ENCODE measurements around the gene CRLF3. TPM values are rescaled to one million over a fixed set of nuclear protein-coding genes. Genes with fewer than 3 reads are reported as not detected.
"Not testable (repeated sequence)": the region's sequence is repeated elsewhere in the genome, so short reads cannot be mapped to it uniquely, and the experiment has no call there.

CRLF3 gene
- total RNA-seq, 2 experiments from 2014 or later = 61.4 to 65.6 TPM

GRCh38 chr17:30788918-30789317 lies 35.6 kb downstream of the CRLF3 start:
- H3K4me1 Mint-ChIP-seq (ENCODE audit: low read depth) = peaks cover 8% of the 10 kb centered on the region
- peaks cover 68% of the 10 kb centered on the region for H3K36me3 Mint-ChIP-seq (ENCODE audit: low read depth)
- ChIA-PET POLR2A (interaction anchor here (0.8 kb wide), 1 partner anchor 16 kb away, joined by 3 read pairs; no protein-coding TSS in a partner anchor), CTCF (interaction anchor here (1.1 to 6.3 kb wide), 2 partner anchors 8 to 36 kb away, joined by 4 to 33 read pairs; partner anchors contain the start of gene CRLF3)
- no peaks in the 10 kb centered on the region for H3K9me3 Mint-ChIP-seq (ENCODE audit: insufficient read depth)
- no peak overlapping the region for H3K4me3 Mint-ChIP-seq
- DNase-seq (peak; percentile 16), ATAC-seq (no peak)
- H3K27ac Mint-ChIP-seq = no peak overlapping the region
- no peaks in the 10 kb centered on the region for H3K27me3 Mint-ChIP-seq (ENCODE audit: low read depth)

- Mint-ChIP-seq H3K4me3 (no peak overlapping the region), H3K36me3 (ENCODE audit: low read depth) (peaks cover 57% of the 10 kb centered on the region), H3K27me3 (ENCODE audit: low read depth) (no peaks in the 10 kb centered on the region), H3K9me3 (ENCODE audit: insufficient read depth) (no peaks in the 10 kb centered on the region), H3K4me1 (ENCODE audit: low read depth) (peaks cover 17% of the 10 kb centered on the region), H3K27ac (peak overlapping the region; percentile 30)
- POLR2A ChIA-PET = no interaction called here
- CTCF ChIA-PET = no interaction called here
- no peak for ATAC-seq
- no peak for DNase-seq
Observed at GRCh38 chr17:30782206-30782605, 42.3 kb downstream of the CRLF3 start.

GRCh38 chr17:30780343-30780742 lies 44.1 kb downstream of the CRLF3 start:
- CTCF ChIA-PET = interaction anchor here (0.9 to 3.7 kb wide), 4 partner anchors 10 to 45 kb away, joined by 3 to 26 read pairs (median 4); partner anchors contain the start of gene CRLF3
- H3K4me3 Mint-ChIP-seq = peak overlapping the region; percentile 53
- DNase-seq = peak; percentile 50
- peaks cover 17% of the 10 kb centered on the region for H3K4me1 Mint-ChIP-seq (ENCODE audit: low read depth)
- peak; percentile 75 for ATAC-seq
- H3K36me3 Mint-ChIP-seq (ENCODE audit: low read depth) = peaks cover 54% of the 10 kb centered on the region
- POLR2A ChIA-PET = interaction anchor here (0.7 to 1.4 kb wide), 5 partner anchors 13 to 44 kb away, joined by 3 to 5 read pairs (median 4); partner anchors contain the start of gene CRLF3
- no peaks in the 10 kb centered on the region for H3K9me3 Mint-ChIP-seq (ENCODE audit: insufficient read depth)
- no peaks in the 10 kb centered on the region for H3K27me3 Mint-ChIP-seq (ENCODE audit: low read depth)
- H3K27ac Mint-ChIP-seq = peak overlapping the region; percentile 85

- DNase-seq; H3K27ac Mint-ChIP-seq; H3K27me3 Mint-ChIP-seq (ENCODE audit: low read depth); POLR2A ChIA-PET; H3K9me3 Mint-ChIP-seq (ENCODE audit: insufficient read depth); H3K4me3 Mint-ChIP-seq; ATAC-seq; CTCF ChIA-PET; H3K4me1 Mint-ChIP-seq (ENCODE audit: low read depth): not testable (repeated sequence)
- H3K36me3 Mint-ChIP-seq (ENCODE audit: low read depth) = peaks cover 31% of the 10 kb centered on the region
Observed at GRCh38 chr17:30768771-30769170, 55.7 kb downstream of the CRLF3 start.

- DNase-seq; ATAC-seq; H3K27me3 Mint-ChIP-seq (ENCODE audit: low read depth); H3K4me1 Mint-ChIP-seq (ENCODE audit: low read depth); H3K27ac Mint-ChIP-seq; POLR2A ChIA-PET; H3K4me3 Mint-ChIP-seq; H3K9me3 Mint-ChIP-seq (ENCODE audit: insufficient read depth): not testable (repeated sequence)
- CTCF ChIA-PET = interaction anchor here (1.0 kb wide), 1 partner anchor 70 kb away, joined by 3 read pairs; no protein-coding TSS in a partner anchor
- H3K36me3 Mint-ChIP-seq (ENCODE audit: low read depth) = peaks cover 32% of the 10 kb centered on the region
Observed at GRCh38 chr17:30767641-30768404, 56.7 kb downstream of the CRLF3 start.

GRCh38 chr17:30761060-30761459 lies 63.4 kb downstream of the CRLF3 start:
- Mint-ChIP-seq H3K4me1 (ENCODE audit: low read depth) (no peaks in the 10 kb centered on the region), H3K9me3 (ENCODE audit: insufficient read depth) (no peaks in the 10 kb centered on the region), H3K4me3 (no peak overlapping the region), H3K27me3 (ENCODE audit: low read depth) (no peaks in the 10 kb centered on the region), H3K27ac (peak overlapping the region; percentile 66), H3K36me3 (ENCODE audit: low read depth) (peaks cover 43% of the 10 kb centered on the region)
- ChIA-PET CTCF (no interaction called here), POLR2A (no interaction called here)
- DNase-seq (no peak), ATAC-seq (no peak)

GRCh38 chr17:30753291-30753690 lies 71.2 kb downstream of the CRLF3 start:
- ATAC-seq; H3K27ac Mint-ChIP-seq; H3K27me3 Mint-ChIP-seq (ENCODE audit: low read depth): not testable (repeated sequence)

GRCh38 chr17:30750982-30751381 lies 73.5 kb downstream of the CRLF3 start:
- H3K27ac Mint-ChIP-seq; DNase-seq; CTCF ChIA-PET; H3K9me3 Mint-ChIP-seq (ENCODE audit: insufficient read depth); H3K27me3 Mint-ChIP-seq (ENCODE audit: low read depth); POLR2A ChIA-PET; H3K4me3 Mint-ChIP-seq; ATAC-seq; H3K4me1 Mint-ChIP-seq (ENCODE audit: low read depth): not testable (repeated sequence)
- H3K36me3 Mint-ChIP-seq (ENCODE audit: low read depth) = peaks cover 39% of the 10 kb centered on the region

More at GRCh38 chr17:30753291-30753690, 71.2 kb downstream of the CRLF3 start:
- H3K36me3 Mint-ChIP-seq (ENCODE audit: low read depth) = peaks cover 36% of the 10 kb centered on the region
- CTCF ChIA-PET; H3K4me3 Mint-ChIP-seq; H3K9me3 Mint-ChIP-seq (ENCODE audit: insufficient read depth); H3K4me1 Mint-ChIP-seq (ENCODE audit: low read depth); DNase-seq: not testable (repeated sequence)
- POLR2A ChIA-PET = interaction anchor here (1.6 kb wide), 1 partner anchor 27 kb away, joined by 4 read pairs; no protein-coding TSS in a partner anchor

GRCh38 chr17:30747621-30748020 lies 76.9 kb downstream of the CRLF3 start:
- CTCF ChIA-PET; H3K4me1 Mint-ChIP-seq (ENCODE audit: low read depth); ATAC-seq; H3K27ac Mint-ChIP-seq; H3K27me3 Mint-ChIP-seq (ENCODE audit: low read depth); DNase-seq; POLR2A ChIA-PET; H3K4me3 Mint-ChIP-seq; H3K9me3 Mint-ChIP-seq (ENCODE audit: insufficient read depth): not testable (repeated sequence)
- H3K36me3 Mint-ChIP-seq (ENCODE audit: low read depth) = peaks cover 40% of the 10 kb centered on the region

GRCh38 chr17:30742669-30743068 lies 81.8 kb downstream of the CRLF3 start:
- peaks cover 14% of the 10 kb centered on the region for H3K4me1 Mint-ChIP-seq (ENCODE audit: low read depth)
- peaks cover 49% of the 10 kb centered on the region for H3K36me3 Mint-ChIP-seq (ENCODE audit: low read depth)
- H3K9me3 Mint-ChIP-seq (ENCODE audit: insufficient read depth); DNase-seq; H3K27me3 Mint-ChIP-seq (ENCODE audit: low read depth); H3K4me3 Mint-ChIP-seq; POLR2A ChIA-PET; H3K27ac Mint-ChIP-seq; ATAC-seq: not testable (repeated sequence)
- CTCF ChIA-PET = interaction anchor here (1.2 kb wide), 1 partner anchor 84 kb away, joined by 3 read pairs; no protein-coding TSS in a partner anchor

- DNase-seq; CTCF ChIA-PET; H3K27ac Mint-ChIP-seq; H3K4me3 Mint-ChIP-seq; POLR2A ChIA-PET; H3K9me3 Mint-ChIP-seq (ENCODE audit: insufficient read depth); ATAC-seq; H3K27me3 Mint-ChIP-seq (ENCODE audit: low read depth): not testable (repeated sequence)
- H3K4me1 Mint-ChIP-seq (ENCODE audit: low read depth) = peaks cover 39% of the 10 kb centered on the region
- H3K36me3 Mint-ChIP-seq (ENCODE audit: low read depth) = peaks cover 45% of the 10 kb centered on the region
Observed at GRCh38 chr17:30736371-30736770, 88.1 kb downstream of the CRLF3 start.

- CTCF ChIA-PET; POLR2A ChIA-PET; DNase-seq; H3K27me3 Mint-ChIP-seq (ENCODE audit: low read depth); ATAC-seq; H3K9me3 Mint-ChIP-seq (ENCODE audit: insufficient read depth): not testable (repeated sequence)
- peaks cover 38% of the 10 kb centered on the region for H3K4me1 Mint-ChIP-seq (ENCODE audit: low read depth)
- H3K36me3 Mint-ChIP-seq (ENCODE audit: low read depth) = peaks cover 38% of the 10 kb centered on the region
- H3K27ac Mint-ChIP-seq = peak overlapping the region; percentile 55
- H3K4me3 Mint-ChIP-seq = peak overlapping the region; percentile 18
Observed at GRCh38 chr17:30735644-30736043, 88.8 kb downstream of the CRLF3 start.
